Mesendoderm (in vitro differentiated cells): ENCODE data around the gene CCK.
"Not testable (repeated sequence)": the region's sequence is repeated elsewhere in the genome, so short reads cannot be mapped to it uniquely, and the experiment has no call there.

ENCODE experiments used
- DNase-seq: peaks from one replicate; pipeline ENCODE4 v3.0.0; 2013
- H2AK5ac ChIP-seq: 2 replicates; pipeline ENCODE4 v1.6.1; 2013; ENCODE audit warnings: low read length, inconsistent platforms
- H2BK120ac ChIP-seq: 2 replicates; pipeline ENCODE4 v1.6.1; 2013; ENCODE audit warnings: low read depth, mild to moderate bottlenecking, low read length, moderate library complexity, mixed read lengths
- H2BK15ac ChIP-seq: replicated peaks from 2 replicates; pipeline ENCODE4 v1.6.1; 2013; ENCODE audit warnings: low read depth, mild to moderate bottlenecking, moderate library complexity
- H2BK5ac ChIP-seq: 2 replicates; pipeline ENCODE4 v1.6.1; 2013; ENCODE audit warnings: low read length, inconsistent platforms
- H3K18ac ChIP-seq: 2 replicates; pipeline ENCODE4 v1.6.1; 2013; ENCODE audit warnings: mild to moderate bottlenecking, low read length, mixed read lengths
- H3K23ac ChIP-seq: one replicate; pipeline ENCODE4 v1.6.1; 2013; ENCODE audit warnings: low read length
- H3K27ac ChIP-seq: 2 replicates; pipeline ENCODE4 v1.5.1; 2013; ENCODE audit warnings: low read depth, mild to moderate bottlenecking, inconsistent platforms, low read length, moderate library complexity
- H3K27me3 ChIP-seq: 2 replicates; pipeline ENCODE4 v1.6.1; 2013; ENCODE audit warnings: low read length, control low read depth, mild to moderate bottlenecking, inconsistent platforms; ENCODE audit not compliant: insufficient read depth, poor library complexity
- H3K36me3 ChIP-seq: 2 replicates; pipeline ENCODE4 v1.6.1; 2013; ENCODE audit warnings: low read length, inconsistent platforms; ENCODE audit not compliant: control insufficient read depth, insufficient read depth
- H3K4ac ChIP-seq: one replicate; pipeline ENCODE4 v1.6.1; 2013; ENCODE audit warnings: low read depth, mild to moderate bottlenecking, low read length, moderate library complexity
- H3K4me1 ChIP-seq: 2 replicates; pipeline ENCODE4 v1.6.1; 2013; ENCODE audit warnings: low read depth, low read length, inconsistent platforms; ENCODE audit not compliant: control insufficient read depth
- H3K4me2 ChIP-seq: 2 replicates; pipeline ENCODE4 v1.6.1; 2013; ENCODE audit warnings: low read length
- H3K4me3 ChIP-seq: 2 replicates; pipeline ENCODE4 v1.5.1; 2013; ENCODE audit warnings: mild to moderate bottlenecking, low read length
- H3K56ac ChIP-seq: one replicate; pipeline ENCODE4 v1.6.1; 2013; ENCODE audit warnings: low read length
- H3K79me1 ChIP-seq: 2 replicates; pipeline ENCODE4 v1.6.1; 2013; ENCODE audit warnings: low read length, inconsistent platforms
- H3K79me2 ChIP-seq: 2 replicates; pipeline ENCODE4 v1.6.1; 2013; ENCODE audit warnings: mild to moderate bottlenecking, low read length; ENCODE audit not compliant: control insufficient read depth, insufficient read depth
- H3K9ac ChIP-seq: 2 replicates; pipeline ENCODE4 v1.6.1; 2013; ENCODE audit warnings: low read length, inconsistent platforms
- H4K5ac ChIP-seq: one replicate; pipeline ENCODE4 v1.6.1; 2013; ENCODE audit warnings: low read length
- H4K8ac ChIP-seq: one replicate; pipeline ENCODE4 v1.6.1; 2013; ENCODE audit warnings: low read depth, mild to moderate bottlenecking, control low read depth, low read length, moderate library complexity
- WGBS: extraction: QIAGEN DNeasy Blood & Tissue Kit; methylation state at CpG from one replicate; pipeline ENCODE4 v1.1.7; 2013; ENCODE audit warnings: low lambda C conversion rate, missing lambda C conversion rate; ENCODE audit not compliant: insufficient coverage; ENCODE audit errors: extremely low coverage; 5-methylcytosine and 5-hydroxymethylcytosine counted together

Gene CCK

GRCh38 chr3:42290966-42291714 is 25.2 kb upstream of the CCK start:
- H3K79me1 ChIP-seq, result no peaks in the 10 kb centered on the region
- H2AK5ac ChIP-seq, result no peak overlapping the region
- H2BK5ac ChIP-seq, result no peak overlapping the region
- H3K4me3 ChIP-seq, result no peak overlapping the region
- H3K27me3 ChIP-seq, result no peaks in the 10 kb centered on the region
- H2BK120ac ChIP-seq, result no peak overlapping the region
- no peak overlapping the region for H3K23ac ChIP-seq
- no peak overlapping the region for H3K18ac ChIP-seq
- no peak overlapping the region for H3K4ac ChIP-seq
- H3K27ac ChIP-seq, result no peak overlapping the region
- H4K8ac ChIP-seq, result no peak overlapping the region
- no peak overlapping the region for H4K5ac ChIP-seq
- no peaks in the 10 kb centered on the region for H3K79me2 ChIP-seq
- DNase-seq, result no peak
- no peak overlapping the region for H3K4me2 ChIP-seq
- no peaks in the 10 kb centered on the region for H3K4me1 ChIP-seq
- no CpG with 5 or more reads among the region's 5 CpGs for WGBS
- no peak overlapping the region for H2BK15ac ChIP-seq
- H3K36me3 ChIP-seq, result no peaks in the 10 kb centered on the region
- no peak overlapping the region for H3K9ac ChIP-seq
- H3K56ac ChIP-seq, result no peak overlapping the region

- no peak overlapping the region for H2BK5ac ChIP-seq
- no peak overlapping the region for H4K5ac ChIP-seq
- H3K4me1 ChIP-seq, result no peaks in the 10 kb centered on the region
- H2AK5ac ChIP-seq, result no peak overlapping the region
- no peak overlapping the region for H2BK120ac ChIP-seq
- WGBS, result no CpG with 5 or more reads among the region's 1 CpG
- no peaks in the 10 kb centered on the region for H3K36me3 ChIP-seq
- no peak overlapping the region for H4K8ac ChIP-seq
- no peaks in the 10 kb centered on the region for H3K79me2 ChIP-seq
- H3K9ac ChIP-seq, result no peak overlapping the region
- no peak overlapping the region for H2BK15ac ChIP-seq
- no peaks in the 10 kb centered on the region for H3K79me1 ChIP-seq
- H3K4me2 ChIP-seq, result no peak overlapping the region
- H3K18ac ChIP-seq, result no peak overlapping the region
- H3K4ac ChIP-seq, result no peak overlapping the region
- no peaks in the 10 kb centered on the region for H3K27me3 ChIP-seq
- H3K23ac ChIP-seq, result no peak overlapping the region
- no peak overlapping the region for H3K4me3 ChIP-seq
- DNase-seq, result no peak
- H3K56ac ChIP-seq, result no peak overlapping the region
- H3K27ac ChIP-seq, result no peak overlapping the region
Measured at GRCh38 chr3:42289026-42289425, 23.0 kb upstream of the CCK start.

- Histone ChIP-seq H3K4me1 (no peaks in the 10 kb centered on the region), H3K79me1 (no peaks in the 10 kb centered on the region), H3K9ac (no peak overlapping the region), H3K27ac (no peak overlapping the region), H2BK5ac (no peak overlapping the region), H4K8ac (no peak overlapping the region), H3K23ac (no peak overlapping the region), H3K36me3 (no peaks in the 10 kb centered on the region), H3K56ac (no peak overlapping the region), H2BK120ac (no peak overlapping the region), H3K4me2 (no peak overlapping the region), H4K5ac (no peak overlapping the region), H2AK5ac (no peak overlapping the region), H3K4ac (no peak overlapping the region), H3K27me3 (no peaks in the 10 kb centered on the region), H3K18ac (no peak overlapping the region), H3K79me2 (no peaks in the 10 kb centered on the region), H3K4me3 (no peak overlapping the region), H2BK15ac (no peak overlapping the region)
- WGBS, result no CpG with 5 or more reads among the region's 2 CpGs
- no peak for DNase-seq
Measured at GRCh38 chr3:42288385-42288784, 22.4 kb upstream of the CCK start.

GRCh38 chr3:42287423-42287822 is 21.4 kb upstream of the CCK start:
- H3K18ac ChIP-seq, H3K4me3 ChIP-seq, H4K8ac ChIP-seq, H3K36me3 ChIP-seq, H3K4me1 ChIP-seq, DNase-seq, H2BK15ac ChIP-seq, H2AK5ac ChIP-seq, H3K56ac ChIP-seq, H3K79me1 ChIP-seq, H3K4ac ChIP-seq, H2BK120ac ChIP-seq, H3K9ac ChIP-seq, H3K23ac ChIP-seq, H3K27me3 ChIP-seq, H3K79me2 ChIP-seq, H4K5ac ChIP-seq, H3K4me2 ChIP-seq, H3K27ac ChIP-seq, H2BK5ac ChIP-seq: not testable (repeated sequence)
- no CpG with 5 or more reads among the region's 8 CpGs for WGBS

- no CpG with 5 or more reads among the region's 6 CpGs for WGBS
- H3K79me1 ChIP-seq, result no peaks in the 10 kb centered on the region
Measured at GRCh38 chr3:42277676-42278075, 11.7 kb upstream of the CCK start.

More at GRCh38 chr3:42277676-42278075, 11.7 kb upstream of the CCK start:
- H3K36me3 ChIP-seq, result no peaks in the 10 kb centered on the region
- H2BK15ac ChIP-seq, result no peak overlapping the region
- no peak overlapping the region for H3K4ac ChIP-seq
- no peak overlapping the region for H3K4me3 ChIP-seq
- no peaks in the 10 kb centered on the region for H3K4me1 ChIP-seq
- no peak overlapping the region for H2BK5ac ChIP-seq
- no peak overlapping the region for H4K5ac ChIP-seq
- no peaks in the 10 kb centered on the region for H3K27me3 ChIP-seq
- no peak overlapping the region for H3K18ac ChIP-seq
- no peak overlapping the region for H2BK120ac ChIP-seq
- H3K27ac ChIP-seq, result no peak overlapping the region
- no peak overlapping the region for H3K56ac ChIP-seq
- no peak overlapping the region for H2AK5ac ChIP-seq
- H3K4me2 ChIP-seq, result no peak overlapping the region
- DNase-seq, result no peak
- no peak overlapping the region for H3K23ac ChIP-seq
- no peak overlapping the region for H4K8ac ChIP-seq
- no peaks in the 10 kb centered on the region for H3K79me2 ChIP-seq
- H3K9ac ChIP-seq, result no peak overlapping the region
